ENCODE data around the gene CHST6. TPM values are rescaled to one million over a fixed set of nuclear protein-coding genes. Genes with fewer than 3 reads are reported as not detected.
A peak's percentile ranks its signal among the peaks of the same experiment; 100 is the strongest.

Gene CHST6
- total and polyA plus RNA-seq, 9 of the 15 experiments (the other 6 are each of a cell fraction or from before 2014, with no cell fraction given): 0.01 to 0.05 (median 0.02) TPM; not detected in 6

DNA sequence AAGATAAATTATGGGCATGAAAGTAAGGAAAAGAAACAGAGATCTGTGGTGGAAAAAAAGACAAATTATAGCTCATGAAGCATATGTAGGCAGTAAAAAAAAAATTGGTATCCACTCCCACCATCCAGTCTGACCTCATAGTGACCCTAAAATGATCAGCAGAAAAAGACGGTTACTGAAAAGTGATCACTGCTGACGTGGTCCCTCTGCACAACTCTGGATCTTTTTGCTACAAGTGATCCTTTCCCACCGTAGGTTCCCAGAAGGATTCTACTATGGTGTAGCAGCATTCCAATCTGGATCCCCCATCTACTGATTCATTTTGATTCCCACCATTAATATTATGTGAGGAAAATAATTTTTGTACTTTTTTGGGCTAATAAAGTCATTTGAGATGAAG, 10.9 kb upstream of the CHST6 start:
- Histone ChIP-seq H3K27me3 (ENCODE audit: control insufficient read depth in 2 of 2, insufficient read depth in 2 of 2, low read length in 2 of 2) (peaks cover 3 to 21% of the 10 kb centered on the region in 2 experiments; a peak in 4 of 5 replicates), H3K9me1 (ENCODE audit: control insufficient read depth, insufficient read depth, low read length) (no peaks in the 10 kb centered on the region), H3K4me1 (replicated peaks in 1 of 2; ENCODE audit: control insufficient read depth in 2 of 2, insufficient read depth in 2 of 2, low read length in 2 of 2) (peaks cover 5 to 16% of the 10 kb centered on the region in 2 experiments; a peak in 3 of 5 replicates), H4K20me1 (replicated peaks; ENCODE audit: control insufficient read depth, insufficient read depth, low read length) (peaks cover 5% of the 10 kb centered on the region), H3K27ac (ENCODE audit: extremely low read depth, low read depth, low read length) (no peak overlapping the region), H3K36me3 (ENCODE audit: control insufficient read depth, insufficient read depth, low read length) (no peaks in the 10 kb centered on the region), H3K79me2 (ENCODE audit: control insufficient read depth, insufficient read depth, low read length) (no peaks in the 10 kb centered on the region), H3K9ac (ENCODE audit: insufficient read depth in 1 of 2, low read depth in 2 of 2, low read length in 2 of 2) (no peak overlapping the region), H2AFZ (ENCODE audit: low read depth, low read length) (no peak overlapping the region), H3K9me3 (replicated peaks; ENCODE audit: control insufficient read depth, insufficient read depth, low read depth, low read length) (no peaks in the 10 kb centered on the region), H3K4me2 (ENCODE audit: insufficient read depth, low read length) (no peak overlapping the region), H3K4me3 (no peak overlapping the region)
- no peak for DNase-seq (ENCODE audit: extremely low read depth in 1 of 4, low spot score in 3 of 4)
- no peak for FAIRE-seq
- BruUV-seq (replicated peaks): no TSS peak
- intact Hi-C loops (cut with micrococcal nuclease) (loop anchor here (2.0 kb wide), 1 partner anchor 35 kb away; no protein-coding TSS in a partner anchor), in situ Hi-C loops (cut with MboI) (loop anchor here (5.0 kb wide), 1 partner anchor 36 kb away; no protein-coding TSS in a partner anchor)
- POLR2A ChIA-PET: interaction anchor here (0.7 kb wide), 1 partner anchor 9 kb away, joined by 3 read pairs; no protein-coding TSS in a partner anchor
- ATAC-seq: no peak
- TF ChIP-seq ATF1 (CRISPR knock-in tag; IDR thresholded peaks at IDR 0.05) (no peak), ATF1 (tag; IDR thresholded peaks at IDR 0.05) (peak; percentile 57), THRAP3 (IDR thresholded peaks at IDR 0.05; ENCODE audit: borderline replicate concordance) (no peak), NR2C2 (CRISPR knock-in tag; IDR thresholded peaks at IDR 0.05) (no peak), NR2C2 (tag; IDR thresholded peaks at IDR 0.05) (peak; percentile 15; the same call in 1 of the 2 replicates), TRIM24 (IDR thresholded peaks at IDR 0.05) (peak in 1 of 2 experiments; percentile 10; a peak in 1 of 4 replicates), CREM (IDR thresholded peaks at IDR 0.05; ENCODE audit: low read depth) (peak; percentile 41; the same call in 1 of the 2 replicates), YY1 (IDR thresholded peaks at IDR 0.05; ENCODE audit: borderline replicate concordance in 1 of 3, control insufficient read depth in 1 of 3, extremely low read depth in 1 of 3, insufficient read depth in 3 of 3, insufficient read length in 1 of 3, insufficient replicate concordance in 2 of 3, low read depth in 1 of 3, low read length in 2 of 3) (no peak), ZNF589 (CRISPR knock-in tag; IDR thresholded peaks at IDR 0.05; ENCODE audit: low read depth) (no peak), ZNF134 (CRISPR knock-in tag; conservative IDR thresholded peaks at IDR 0.05) (no peak), TRIM28 (IDR thresholded peaks at IDR 0.05) (0 out of 2 replicates have a peak, but pooled peaks have one; percentile 28)
- TF ChIP-seq, protein P1, sequence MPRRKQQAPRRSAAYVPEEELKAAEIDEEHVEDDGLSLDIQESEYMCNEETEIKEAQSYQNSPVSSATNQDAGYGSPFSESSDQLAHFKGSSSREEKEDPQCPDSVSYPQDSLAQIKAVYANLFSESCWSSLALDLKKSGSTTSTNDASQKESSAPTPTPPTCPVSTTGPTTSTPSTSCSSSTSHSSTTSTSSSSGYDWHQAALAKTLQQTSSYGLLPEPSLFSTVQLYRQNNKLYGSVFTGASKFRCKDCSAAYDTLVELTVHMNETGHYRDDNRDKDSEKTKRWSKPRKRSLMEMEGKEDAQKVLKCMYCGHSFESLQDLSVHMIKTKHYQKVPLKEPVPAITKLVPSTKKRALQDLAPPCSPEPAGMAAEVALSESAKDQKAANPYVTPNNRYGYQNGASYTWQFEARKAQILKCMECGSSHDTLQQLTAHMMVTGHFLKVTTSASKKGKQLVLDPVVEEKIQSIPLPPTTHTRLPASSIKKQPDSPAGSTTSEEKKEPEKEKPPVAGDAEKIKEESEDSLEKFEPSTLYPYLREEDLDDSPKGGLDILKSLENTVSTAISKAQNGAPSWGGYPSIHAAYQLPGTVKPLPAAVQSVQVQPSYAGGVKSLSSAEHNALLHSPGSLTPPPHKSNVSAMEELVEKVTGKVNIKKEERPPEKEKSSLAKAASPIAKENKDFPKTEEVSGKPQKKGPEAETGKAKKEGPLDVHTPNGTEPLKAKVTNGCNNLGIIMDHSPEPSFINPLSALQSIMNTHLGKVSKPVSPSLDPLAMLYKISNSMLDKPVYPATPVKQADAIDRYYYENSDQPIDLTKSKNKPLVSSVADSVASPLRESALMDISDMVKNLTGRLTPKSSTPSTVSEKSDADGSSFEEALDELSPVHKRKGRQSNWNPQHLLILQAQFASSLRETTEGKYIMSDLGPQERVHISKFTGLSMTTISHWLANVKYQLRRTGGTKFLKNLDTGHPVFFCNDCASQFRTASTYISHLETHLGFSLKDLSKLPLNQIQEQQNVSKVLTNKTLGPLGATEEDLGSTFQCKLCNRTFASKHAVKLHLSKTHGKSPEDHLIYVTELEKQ (CRISPR knock-in tag; IDR thresholded peaks at IDR 0.05): no peak
- 12% methylated on average over 3 of the region's 3 CpGs for WGBS (ENCODE audit: insufficient coverage, low coverage, missing lambda C conversion rate)
- CTCF ChIA-PET (ENCODE audit: low intra/inter-chr PET ratio): no interaction called here

All from K562 (cell line).